ENCODE measurements around the gene DIS3L2.
"Not testable (repeated sequence)": the region's sequence is repeated elsewhere in the genome, so short reads cannot be mapped to it uniquely, and the experiment has no call there.

Gene DIS3L2

GRCh38 chr2:232299084-232299483 is 337.6 kb downstream of the DIS3L2 start:
- DNase-seq (ENCODE audit: low read depth), result no peak

GRCh38 chr2:232299927-232300674 is 338.6 kb downstream of the DIS3L2 start:
- no peak for DNase-seq (ENCODE audit: low read depth)

DNA sequence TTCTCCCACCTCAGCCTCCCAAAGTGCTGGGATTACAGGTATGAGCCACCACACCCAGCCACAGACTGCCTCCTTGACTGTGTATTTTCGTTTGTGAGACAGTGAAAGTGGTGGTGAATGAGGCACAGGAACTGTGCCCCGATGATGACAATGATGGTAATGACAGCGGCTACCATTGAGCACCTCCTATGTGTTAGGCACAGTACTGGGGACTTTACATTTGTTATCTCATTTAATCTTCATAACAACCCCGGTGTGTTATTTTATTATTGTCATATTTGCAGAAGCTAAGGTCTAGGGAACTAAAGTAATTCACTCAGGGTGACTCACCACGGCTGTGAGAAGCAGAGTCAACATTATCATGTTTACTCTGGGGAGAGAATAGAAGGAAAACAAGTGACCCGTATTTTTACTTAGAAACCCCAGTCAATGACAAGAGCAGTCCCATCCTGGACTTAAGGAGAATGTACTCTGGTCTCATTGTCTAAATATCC is 339.4 kb downstream of the DIS3L2 start:
- no peak for DNase-seq (ENCODE audit: low read depth)

- no peak for DNase-seq (ENCODE audit: low read depth)
Measured at GRCh38 chr2:232304236-232304635, 342.7 kb downstream of the DIS3L2 start.

- no peak for DNase-seq (ENCODE audit: low read depth)
Measured at GRCh38 chr2:232306741-232307305, 345.3 kb downstream of the DIS3L2 start.

DNA sequence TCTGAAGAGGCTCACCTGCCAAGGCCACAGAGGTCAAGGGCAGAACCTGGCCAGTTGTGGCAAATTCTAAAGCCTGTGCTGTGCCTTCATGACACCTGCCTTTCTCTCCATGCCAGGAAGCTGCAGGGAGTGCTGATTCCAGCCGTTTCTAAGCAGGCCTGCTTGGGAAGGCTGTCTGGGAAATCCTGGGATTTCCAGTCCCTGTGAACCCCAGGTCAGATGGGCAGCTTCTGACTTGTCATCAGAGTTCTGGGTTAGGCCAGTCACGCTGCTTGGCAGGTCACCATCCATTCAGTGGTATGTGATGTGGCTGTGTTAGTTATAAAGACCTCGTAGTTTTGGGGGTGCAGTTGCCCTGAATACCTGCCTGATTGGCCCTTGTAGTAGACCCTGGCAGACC is 346.3 kb downstream of the DIS3L2 start:
- DNase-seq (ENCODE audit: low read depth), result no peak

DNA sequence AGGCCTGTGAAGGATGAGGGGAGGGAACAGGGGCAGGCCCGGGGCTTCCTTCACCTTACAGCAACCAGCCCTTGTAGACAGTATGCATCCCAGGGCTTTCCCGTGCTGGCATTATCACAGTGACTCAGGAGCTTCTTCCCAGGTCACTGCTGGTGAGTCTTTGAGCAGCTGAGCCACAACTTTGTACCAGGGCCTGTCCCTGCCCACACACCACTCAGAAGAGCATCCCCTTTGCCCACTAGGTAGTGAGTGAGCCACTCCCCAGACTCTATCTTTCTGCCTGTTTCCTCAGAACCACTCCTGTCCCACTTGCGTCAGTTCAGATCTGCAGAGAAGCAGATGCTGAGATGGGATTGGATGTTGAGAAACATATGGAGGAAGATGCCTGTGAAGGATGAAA is 347.5 kb downstream of the DIS3L2 start:
- no peak for DNase-seq (ENCODE audit: low read depth)

GRCh38 chr2:232309592-232309991 is 348.1 kb downstream of the DIS3L2 start:
- DNase-seq (ENCODE audit: low read depth), result no peak

- DNase-seq (ENCODE audit: low read depth), result no peak
Measured at GRCh38 chr2:232310121-232310520, 348.6 kb downstream of the DIS3L2 start.

DNA sequence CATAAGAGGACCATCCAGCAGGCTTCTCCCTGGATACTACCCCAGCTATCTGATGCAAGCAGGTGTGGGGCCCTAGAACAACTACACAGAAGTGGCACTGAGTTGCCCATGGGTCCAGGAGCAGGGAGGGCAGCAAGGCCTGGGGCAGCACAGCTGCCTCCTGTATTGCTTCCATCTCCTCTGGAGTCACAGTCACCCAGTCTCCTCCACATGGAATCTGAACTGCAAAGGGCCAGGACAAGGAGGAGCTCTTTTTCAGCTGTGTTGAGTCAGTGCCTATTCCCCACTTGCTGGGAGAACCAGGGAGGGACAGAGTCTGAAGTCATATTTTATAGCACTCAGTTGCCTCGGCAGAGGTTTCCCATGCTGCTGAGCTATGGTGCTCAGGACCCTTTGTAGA is 349.2 kb downstream of the DIS3L2 start:
- no peak for DNase-seq (ENCODE audit: low read depth)

- not testable (repeated sequence) for DNase-seq (ENCODE audit: low read depth)
Measured at GRCh38 chr2:232313645-232314044, 352.1 kb downstream of the DIS3L2 start.

- DNase-seq (ENCODE audit: low read depth), result peak; percentile 52
Measured at GRCh38 chr2:232315049-232315922, 353.8 kb downstream of the DIS3L2 start.

DNA sequence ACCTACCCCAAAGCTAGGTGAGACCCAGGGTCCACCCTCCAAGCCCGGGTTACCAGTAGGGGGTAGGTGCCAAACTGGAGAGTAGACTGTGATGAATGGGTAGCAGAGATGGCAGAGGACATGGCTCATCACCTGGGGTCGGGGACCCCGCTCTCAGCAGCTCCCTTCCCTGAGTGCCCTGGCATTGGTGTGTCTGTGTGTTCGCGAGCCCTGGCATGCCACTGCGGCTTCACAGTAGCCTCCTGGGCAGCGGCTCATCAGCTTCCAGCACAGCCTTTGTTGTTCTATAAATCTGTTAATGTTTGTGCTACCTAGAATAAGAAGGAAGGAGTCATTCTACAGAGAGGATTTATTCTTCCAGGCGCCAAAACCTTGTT is 354.4 kb downstream of the DIS3L2 start:
- DNase-seq (ENCODE audit: low read depth), result no peak

DNA sequence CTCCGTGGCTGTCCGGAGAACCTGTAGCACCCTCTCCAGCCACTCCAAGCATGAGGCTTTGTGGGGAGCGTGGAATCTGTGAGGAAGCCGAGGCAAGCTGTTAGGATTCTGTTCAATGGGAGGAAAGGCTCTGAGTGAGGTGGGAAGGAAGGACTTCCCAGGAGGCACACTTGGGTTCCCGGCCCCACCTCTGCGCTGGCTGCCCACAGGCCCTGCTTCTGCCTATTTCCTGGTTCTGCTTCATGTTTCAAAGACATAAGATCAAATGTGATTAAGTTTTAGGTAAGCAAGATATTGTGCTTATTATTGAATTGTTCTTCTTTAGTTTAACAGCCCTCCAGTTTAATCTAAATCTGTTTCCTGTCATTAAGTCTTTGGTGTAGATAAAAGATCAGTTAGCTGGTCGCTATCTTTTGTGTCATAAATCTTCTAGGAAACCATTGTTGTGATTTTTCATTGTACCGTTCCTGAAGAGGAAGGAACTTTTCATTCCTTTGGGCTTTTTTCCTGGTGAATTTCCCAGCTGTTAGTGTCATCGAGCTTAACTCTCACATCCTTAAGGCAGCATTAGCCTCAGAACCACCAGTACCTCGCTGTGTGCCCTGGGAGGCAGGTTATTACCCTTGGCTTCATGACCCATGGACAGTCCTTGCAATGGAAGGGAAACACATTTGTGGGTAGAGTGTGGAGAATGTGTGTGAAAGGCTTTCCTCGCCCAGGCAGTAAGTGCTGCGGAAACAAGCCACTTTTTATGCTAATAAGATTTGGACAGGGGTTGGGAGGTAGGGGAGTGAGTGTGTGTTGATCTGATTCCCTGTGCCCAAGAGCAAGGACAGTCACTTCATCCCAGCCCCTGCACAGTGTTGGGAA is 355.2 kb downstream of the DIS3L2 start:
- DNase-seq (ENCODE audit: low read depth), result no peak

- DNase-seq (ENCODE audit: low read depth), result no peak
Measured at GRCh38 chr2:232318169-232318855, 356.8 kb downstream of the DIS3L2 start.

GRCh38 chr2:232319067-232319802 is 357.7 kb downstream of the DIS3L2 start:
- DNase-seq (ENCODE audit: low read depth), result no peak

DNA sequence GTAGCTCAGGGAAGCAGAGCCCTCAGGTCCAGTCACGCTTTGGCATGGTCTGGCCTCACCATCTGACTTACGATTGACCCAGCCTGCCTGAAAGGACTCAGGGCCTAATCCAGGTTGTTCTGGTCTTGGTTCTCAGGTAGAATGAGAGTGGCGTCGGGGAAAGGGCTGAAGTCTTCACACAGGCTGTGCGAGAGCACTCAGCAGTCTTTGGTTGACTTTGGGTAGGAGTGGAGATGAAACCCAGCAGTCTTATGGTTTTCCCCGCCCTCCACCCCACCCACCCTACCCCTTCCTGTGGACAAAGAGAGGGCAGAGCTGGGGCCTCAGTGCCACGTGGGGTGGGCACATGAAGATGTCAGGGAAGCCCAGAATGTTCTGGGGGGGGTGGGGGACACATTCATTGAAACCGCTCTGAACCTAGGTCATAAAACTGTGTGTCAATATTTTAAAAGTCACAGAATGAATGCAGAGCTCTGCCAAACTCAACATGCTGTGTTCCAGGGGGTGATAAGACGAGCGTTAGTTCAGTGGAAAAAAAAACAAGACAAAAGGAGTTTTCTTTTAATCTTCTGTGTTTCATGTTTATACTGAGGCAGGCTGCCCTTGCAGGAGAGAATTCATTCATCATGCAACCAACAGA is 358.4 kb downstream of the DIS3L2 start:
- no peak for DNase-seq (ENCODE audit: low read depth)

DNA sequence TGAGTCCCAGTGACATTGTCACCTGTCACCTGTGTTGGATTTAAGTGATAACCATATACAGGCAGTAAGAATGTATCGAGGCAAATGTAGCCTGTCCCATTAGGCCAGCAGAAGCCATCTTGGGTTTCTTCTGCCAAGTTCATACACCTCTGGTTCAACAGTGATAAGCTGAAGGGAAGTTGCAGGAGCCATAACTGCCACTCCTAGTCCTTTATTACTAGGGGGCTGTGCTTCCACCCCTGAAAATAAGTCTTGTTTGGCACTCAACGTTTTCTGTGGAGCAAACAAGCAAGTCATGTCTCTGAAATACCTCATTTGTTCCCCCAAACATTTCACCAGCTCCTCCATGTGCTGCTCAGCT is 358.9 kb downstream of the DIS3L2 start:
- DNase-seq (ENCODE audit: low read depth), result no peak

DNA sequence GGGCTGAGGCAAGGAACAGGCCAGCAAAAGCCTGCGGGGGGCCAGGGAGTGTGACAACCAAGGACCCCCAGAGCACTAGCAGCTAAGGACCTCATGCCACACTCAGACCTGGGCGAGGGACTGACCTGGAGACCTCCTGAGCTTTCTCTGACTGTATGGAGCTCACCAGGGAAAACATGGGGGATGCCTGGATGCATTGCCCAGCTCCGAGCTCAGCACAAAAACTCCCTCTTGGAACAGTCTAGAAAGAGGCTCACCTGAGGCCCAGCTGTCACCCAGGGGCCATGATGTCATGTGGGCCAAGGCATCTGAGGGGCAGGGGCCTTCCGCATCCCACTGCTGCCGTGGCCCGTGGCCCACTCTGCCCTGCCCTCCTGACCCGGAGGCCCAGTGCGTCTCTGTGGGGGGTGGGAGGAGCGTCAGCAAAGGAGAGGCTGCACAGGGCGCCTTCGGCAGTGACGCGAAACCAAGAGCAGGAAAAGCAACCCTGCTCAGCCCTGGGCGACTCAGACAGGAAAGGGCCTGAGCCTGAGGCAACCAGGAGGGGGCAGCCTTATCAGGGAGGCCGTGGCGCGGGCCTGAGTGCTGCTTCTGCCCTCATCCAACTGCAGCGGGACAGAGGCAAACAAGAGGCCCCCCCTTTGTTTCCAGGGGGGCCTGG is 359.8 kb downstream of the DIS3L2 start:
- peak; percentile 35 for DNase-seq (ENCODE audit: low read depth)
